Epithelial cell of umbilical artery (primary cell): ENCODE measurements around the gene OR1B1. TPM values are rescaled to one million over a fixed set of nuclear protein-coding genes. Genes with fewer than 3 reads are reported as not detected.

Experiments used
- total RNA-seq: library from RNA; depleted of rRNA; stranded (reverse); fragments of >200 nt; gene quantifications from 2 replicates; pipeline ENCODE4 v1.2.3, GENCODE V29; 2014

OR1B1 gene
- not detected in 2 replicates for total RNA-seq

GRCh38 chr9:122657527-122657926 lies at the start of gene OR1B1:
Gene OR1B1 (minus strand): TSS chr9:122657627.

GRCh38 chr9:122661416-122661815 lies 4.0 kb upstream of the OR1B1 start, which contains the start of gene OR1L1:
Gene OR1L1 (plus strand): TSS chr9:122661716. CDS start chr9:122661716, 0 bp downstream.

GRCh38 chr9:122614362-122614761 lies 43.1 kb downstream of the OR1B1 start, which contains the start of gene OR1Q1:
Gene OR1Q1 (plus strand): TSS chr9:122614738. CDS start chr9:122614738, 0 bp downstream.

GRCh38 chr9:122583284-122583683 lies 74.1 kb downstream of the OR1B1 start, which contains the start of gene OR1L8:
Gene OR1L8 (minus strand): TSS chr9:122583384. CDS start chr9:122568477, 14,907 bp downstream.

Other genes with a start within 250 kb of the OR1B1 start
- gene OR1J1, start 179.7 kb downstream of the OR1B1 start, total RNA-seq, result not detected in 2 replicates
- gene OR1J2, start 146.8 kb downstream of the OR1B1 start, total RNA-seq, result not detected in 2 replicates
- not detected in 2 replicates for gene OR1J4, start 138.5 kb downstream of the OR1B1 start, total RNA-seq
- not detected in 2 replicates for gene OR1N1, start 130.3 kb downstream of the OR1B1 start, total RNA-seq
- not detected in 2 replicates for gene OR1N2, start 104.5 kb downstream of the OR1B1 start, total RNA-seq
- gene OR1L8, start 74.2 kb downstream of the OR1B1 start, total RNA-seq, result not detected in 2 replicates
- not detected in 2 replicates for gene OR1Q1, start 42.9 kb downstream of the OR1B1 start, total RNA-seq
- not detected in 2 replicates for gene OR1L1, start 4.1 kb upstream of the OR1B1 start, total RNA-seq
- not detected in 2 replicates for gene OR1L3, start 17.5 kb upstream of the OR1B1 start, total RNA-seq
- not detected in 2 replicates for gene OR1L4, start 66.4 kb upstream of the OR1B1 start, total RNA-seq
- not detected in 2 replicates for gene OR1L6, start 84.7 kb upstream of the OR1B1 start, total RNA-seq
- not detected in 2 replicates for gene OR5C1, start 131.3 kb upstream of the OR1B1 start, total RNA-seq
- gene OR1K1, start 142.5 kb upstream of the OR1B1 start, total RNA-seq, result not detected in 2 replicates
- gene PDCL, start 171.0 kb upstream of the OR1B1 start, total RNA-seq, result 59.1 and 74.5 TPM in 2 replicates
- 41.6 and 62.5 TPM in 2 replicates for gene RC3H2, start 247.7 kb upstream of the OR1B1 start, total RNA-seq